Embryonic facial prominence (tissue), 1 donor: ENCODE measurements around the gene RCSD1.
A peak's percentile ranks its signal among the peaks of the same experiment; 100 is the strongest.

Experiments used
- DNase-seq: peaks from one replicate; pipeline ENCODE4 v3.0.0-alpha.2; 2016; ENCODE audit errors: extremely low spot score

Gene RCSD1

DNA sequence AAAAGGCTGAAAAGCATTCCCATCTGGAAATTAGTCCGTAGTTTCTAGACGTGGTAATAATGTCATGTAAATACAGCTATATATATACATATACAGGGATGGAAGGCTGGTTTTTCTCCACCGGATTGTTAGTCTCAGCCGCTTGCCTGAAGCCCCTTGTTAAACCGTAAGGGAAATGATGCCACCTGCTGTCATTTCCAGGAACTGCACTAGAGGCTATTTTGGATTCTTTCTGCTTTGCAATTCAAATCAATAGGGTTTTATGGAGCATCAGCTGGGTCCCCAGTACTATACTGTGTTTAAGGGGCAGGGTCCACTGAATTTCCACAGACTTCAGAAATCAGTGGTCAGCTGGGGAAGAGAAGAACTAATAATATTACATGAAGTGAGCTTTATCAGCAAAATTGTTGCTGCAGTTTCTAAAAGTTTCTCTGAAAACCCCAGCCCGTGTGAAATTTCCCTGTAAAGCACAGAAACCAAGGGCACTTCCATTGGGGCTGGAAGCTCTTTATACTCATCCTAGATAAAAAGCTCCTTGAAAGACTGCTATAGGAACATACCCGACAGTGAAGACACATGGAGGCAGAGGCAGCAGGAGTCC lies 58.0 kb downstream of the RCSD1 start:
- DNase-seq: peak; percentile 66

- DNase-seq: no peak
These were observed 59.5 kb downstream of the RCSD1 start for GRCh38 chr1:167689567-167689920.

DNA sequence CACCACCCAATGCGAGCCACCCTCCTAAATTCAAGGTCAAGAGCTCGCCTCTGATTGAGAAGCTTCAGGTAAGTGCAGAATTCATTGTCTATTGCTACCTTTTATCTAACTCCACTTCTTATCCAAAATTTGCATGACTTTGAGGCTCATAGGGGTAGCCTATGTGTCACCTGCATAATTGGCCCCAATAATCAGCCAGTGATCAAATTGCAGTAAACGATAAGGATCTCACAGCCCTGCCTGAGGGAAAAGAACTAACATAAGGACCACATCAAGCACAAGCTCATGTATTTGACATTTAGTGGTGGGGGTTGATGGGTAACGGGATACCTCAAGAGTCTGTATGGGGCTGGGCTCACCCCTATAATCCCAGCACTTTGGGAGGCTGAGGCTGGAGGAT lies 60.0 kb downstream of the RCSD1 start:
- DNase-seq: no peak

GRCh38 chr1:167693425-167694045 lies 63.5 kb downstream of the RCSD1 start:
- no peak for DNase-seq

DNA sequence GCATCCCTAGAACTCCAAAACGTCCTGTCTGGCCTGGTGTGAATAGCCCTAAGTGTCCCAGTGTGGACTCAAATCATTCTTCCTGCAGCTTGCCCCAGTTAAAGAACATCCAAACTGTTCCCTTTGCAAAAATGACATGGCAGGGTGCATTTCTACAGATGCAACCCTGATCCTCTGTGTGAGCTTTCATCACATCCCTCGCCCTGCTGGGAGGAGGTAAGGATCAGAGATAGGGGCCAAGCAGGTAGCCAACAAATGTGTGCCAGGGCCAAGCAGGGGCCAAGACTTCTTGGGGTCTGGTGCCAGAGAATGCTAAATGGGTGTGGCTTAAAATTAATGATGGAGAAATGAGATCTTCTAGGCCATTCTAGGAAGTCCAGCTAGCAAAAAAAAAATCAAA lies 64.7 kb downstream of the RCSD1 start:
- DNase-seq: no peak

- no peak for DNase-seq
These were observed 65.1 kb downstream of the RCSD1 start for GRCh38 chr1:167695147-167695546.

GRCh38 chr1:167695756-167696561 lies 65.9 kb downstream of the RCSD1 start:
- DNase-seq: no peak

GRCh38 chr1:167697667-167698141 lies 67.7 kb downstream of the RCSD1 start:
- DNase-seq: no peak

- no peak for DNase-seq
These were observed 68.3 kb downstream of the RCSD1 start for GRCh38 chr1:167698313-167698712.

DNA sequence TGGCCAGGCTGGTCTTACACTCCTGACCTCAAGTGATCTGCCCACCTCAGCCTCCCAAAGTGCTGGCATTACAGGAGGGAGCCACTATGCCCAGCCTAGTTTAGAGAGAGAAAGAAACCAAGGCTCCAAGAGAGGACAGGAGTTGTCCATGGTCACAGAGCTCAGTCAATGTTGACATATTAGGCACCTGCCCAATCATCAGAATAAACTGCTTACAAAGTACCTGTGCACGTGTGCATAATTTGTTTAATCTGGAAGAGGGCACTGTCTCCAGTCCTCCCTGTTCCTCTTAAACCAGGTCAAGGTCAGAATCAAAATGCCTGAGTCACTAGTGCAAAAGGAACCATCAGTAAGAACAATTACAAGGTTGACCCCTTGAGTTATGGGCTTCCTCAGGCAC lies 71.5 kb downstream of the RCSD1 start:
- DNase-seq: no peak

- DNase-seq: no peak
These were observed 73.5 kb downstream of the RCSD1 start for GRCh38 chr1:167703557-167703956.

DNA sequence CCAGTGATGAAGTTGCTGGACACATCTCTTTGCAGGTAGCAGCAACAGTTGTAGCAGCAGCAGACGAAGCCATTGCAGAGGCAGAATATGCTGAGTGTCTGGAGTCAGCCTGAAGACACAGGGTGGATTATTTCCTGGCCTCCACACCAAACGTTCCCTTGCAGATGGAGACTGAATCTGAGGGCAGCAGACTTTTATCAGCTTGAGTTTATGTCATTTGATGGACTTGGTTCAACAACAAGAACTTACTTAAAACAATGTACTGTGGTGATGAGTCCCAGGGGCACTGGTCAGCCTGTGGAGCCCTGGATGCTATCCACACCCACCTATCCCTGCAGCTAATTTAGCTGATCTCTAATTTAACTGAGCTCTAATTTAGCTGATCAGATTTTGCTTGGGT lies 74.7 kb downstream of the RCSD1 start:
- DNase-seq: no peak

- DNase-seq: no peak
These were observed 75.2 kb downstream of the RCSD1 start for GRCh38 chr1:167705250-167705649.

DNA sequence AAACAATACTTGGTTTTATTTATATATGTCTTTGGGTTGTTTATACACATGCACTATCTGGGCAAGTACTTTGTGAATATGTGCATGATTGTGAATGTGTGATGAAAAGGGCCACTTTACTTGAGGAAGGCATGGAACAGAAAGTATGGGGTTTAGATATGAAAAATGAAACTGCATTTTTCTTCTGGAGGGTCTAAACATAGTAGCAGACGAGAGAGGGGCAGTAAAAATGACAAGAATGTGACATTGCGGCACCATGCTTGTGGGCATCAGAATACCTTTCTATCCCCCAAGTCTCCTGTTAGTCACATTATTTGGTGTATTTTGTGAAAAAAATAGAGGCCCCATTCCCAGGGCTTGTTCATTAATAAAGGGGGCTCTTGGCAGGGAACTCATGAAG lies 76.3 kb downstream of the RCSD1 start:
- no peak for DNase-seq

DNA sequence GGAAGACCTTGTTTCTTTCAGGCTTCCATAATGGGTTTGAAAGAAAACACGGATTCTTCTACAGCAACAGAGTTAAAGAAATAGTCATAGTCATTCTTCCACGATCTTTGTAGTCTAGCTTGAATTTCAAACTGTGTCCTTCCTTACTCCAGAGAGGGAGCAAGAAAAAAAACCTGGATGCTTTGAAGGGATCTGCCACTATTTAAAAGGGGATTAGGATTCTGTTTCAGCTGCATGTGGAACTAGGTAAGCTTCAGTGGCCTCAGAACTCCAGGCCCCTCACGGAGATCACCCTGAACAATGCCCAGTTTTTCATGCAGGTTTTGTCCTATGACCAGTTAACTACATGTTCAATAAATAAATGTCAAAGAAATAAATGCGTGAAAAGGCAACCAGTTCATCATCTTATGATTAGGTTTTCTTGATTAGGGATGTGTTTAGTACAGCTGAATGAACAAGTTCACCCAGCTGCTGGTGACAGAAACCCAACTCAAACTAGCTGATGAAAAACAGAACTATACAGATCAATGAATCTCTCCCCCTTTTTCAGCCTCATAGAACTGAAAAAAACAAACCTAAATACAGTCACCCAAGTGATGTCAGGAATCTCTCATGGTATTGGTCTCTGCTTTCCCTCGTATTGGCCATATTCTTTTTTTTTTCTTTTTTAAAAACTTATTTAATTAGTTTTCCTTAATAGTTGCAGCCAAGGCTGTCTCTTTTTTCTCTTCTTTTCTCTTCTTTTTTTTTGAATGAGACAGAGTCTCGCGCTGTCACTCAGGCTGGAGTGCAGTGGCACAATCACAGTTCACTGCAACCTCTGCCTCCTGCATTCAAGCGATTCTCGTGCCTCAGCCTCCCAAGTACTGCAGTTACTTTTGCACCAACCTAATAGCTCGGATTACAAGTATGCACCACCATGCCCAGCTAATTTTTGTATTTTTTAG lies 77.2 kb downstream of the RCSD1 start:
- DNase-seq: no peak

DNA sequence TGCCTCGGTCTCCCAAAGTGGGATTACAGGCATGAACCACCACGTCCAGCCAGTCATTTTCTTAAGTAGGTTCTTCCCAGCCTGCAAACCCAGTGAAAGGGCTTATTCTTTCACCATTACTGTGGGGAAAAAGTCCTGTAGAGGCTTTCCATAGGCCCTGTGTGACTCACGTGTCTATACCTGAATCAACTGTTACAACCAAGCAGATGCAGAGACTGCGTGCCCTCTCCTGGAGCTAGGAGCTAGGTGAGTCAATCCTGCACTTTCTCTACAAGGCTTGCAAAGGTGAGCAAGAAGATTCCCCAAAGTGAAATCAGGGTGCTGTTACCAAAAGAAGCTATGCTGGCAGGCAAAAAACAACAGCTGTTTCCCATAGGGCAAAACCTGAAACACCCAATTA lies 77.9 kb downstream of the RCSD1 start:
- DNase-seq: no peak

- DNase-seq: no peak
These were observed 78.9 kb downstream of the RCSD1 start for GRCh38 chr1:167708940-167709389.

- DNase-seq: no peak
These were observed 80.8 kb downstream of the RCSD1 start for GRCh38 chr1:167710836-167711235.

- no peak for DNase-seq
These were observed 81.8 kb downstream of the RCSD1 start for GRCh38 chr1:167711797-167712196.

- DNase-seq: no peak
These were observed 83.5 kb downstream of the RCSD1 start for GRCh38 chr1:167713330-167714081.

DNA sequence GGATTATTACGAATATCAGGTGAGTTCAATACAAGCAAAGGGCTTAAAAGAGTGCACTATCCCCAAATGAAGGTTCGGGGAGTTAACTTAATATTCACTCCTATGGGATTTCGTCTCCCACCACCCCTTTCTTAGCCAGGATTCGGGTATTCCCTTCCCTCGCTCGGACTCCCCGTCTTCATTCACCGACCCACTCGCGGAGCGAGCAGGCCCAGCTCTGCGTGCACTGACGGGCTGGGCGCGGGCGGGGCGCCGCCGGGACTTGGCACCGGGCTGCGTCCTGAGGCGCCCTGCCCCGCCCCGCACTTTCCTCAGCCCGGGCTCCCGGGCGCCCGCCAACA lies 84.0 kb downstream of the RCSD1 start:
- DNase-seq: no peak
